GM19351 (cell line): ENCODE results near the gene PPP3CB.
A peak's percentile ranks its signal among the peaks of the same experiment; 100 is the strongest.

Source experiments
- ATAC-seq: cut with Tn5 transposase; IDR thresholded peaks from one replicate; pipeline ENCODE4 v1.9.1; 2021; ENCODE audit warnings: mild to moderate bottlenecking, moderate library complexity; ENCODE audit not compliant: unreplicated experiment

PPP3CB gene

GRCh38 chr10:73485320-73485719 lies 10.5 kb downstream of the PPP3CB start:
- ATAC-seq: no peak

DNA sequence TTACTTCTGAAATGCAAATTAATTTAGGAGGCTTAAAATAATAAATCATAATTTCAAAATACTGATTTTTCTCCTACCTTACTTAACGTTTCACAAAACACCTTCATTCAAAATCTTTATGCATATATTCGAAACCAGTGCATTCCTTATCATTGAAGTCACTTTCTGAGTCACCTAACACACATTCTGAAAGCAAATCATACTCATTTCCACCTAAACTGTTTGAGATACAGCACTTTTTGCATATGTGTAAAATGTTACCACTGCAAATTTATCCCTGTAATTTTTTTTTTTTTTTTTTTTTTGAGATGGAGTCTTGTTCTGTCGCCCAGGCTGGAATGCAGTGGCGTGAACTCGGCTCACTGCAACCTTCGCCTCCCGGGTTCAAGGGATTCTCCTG lies 15.7 kb downstream of the PPP3CB start:
- no peak for ATAC-seq

GRCh38 chr10:73478636-73479035 lies 17.2 kb downstream of the PPP3CB start:
- ATAC-seq: no peak

GRCh38 chr10:73471226-73471625 lies 24.6 kb downstream of the PPP3CB start:
- ATAC-seq: no peak

- ATAC-seq: no peak
Observed at GRCh38 chr10:73469579-73469978, 26.2 kb downstream of the PPP3CB start.

- ATAC-seq: peak; percentile 48
Observed at GRCh38 chr10:73467206-73467605, 28.6 kb downstream of the PPP3CB start.

DNA sequence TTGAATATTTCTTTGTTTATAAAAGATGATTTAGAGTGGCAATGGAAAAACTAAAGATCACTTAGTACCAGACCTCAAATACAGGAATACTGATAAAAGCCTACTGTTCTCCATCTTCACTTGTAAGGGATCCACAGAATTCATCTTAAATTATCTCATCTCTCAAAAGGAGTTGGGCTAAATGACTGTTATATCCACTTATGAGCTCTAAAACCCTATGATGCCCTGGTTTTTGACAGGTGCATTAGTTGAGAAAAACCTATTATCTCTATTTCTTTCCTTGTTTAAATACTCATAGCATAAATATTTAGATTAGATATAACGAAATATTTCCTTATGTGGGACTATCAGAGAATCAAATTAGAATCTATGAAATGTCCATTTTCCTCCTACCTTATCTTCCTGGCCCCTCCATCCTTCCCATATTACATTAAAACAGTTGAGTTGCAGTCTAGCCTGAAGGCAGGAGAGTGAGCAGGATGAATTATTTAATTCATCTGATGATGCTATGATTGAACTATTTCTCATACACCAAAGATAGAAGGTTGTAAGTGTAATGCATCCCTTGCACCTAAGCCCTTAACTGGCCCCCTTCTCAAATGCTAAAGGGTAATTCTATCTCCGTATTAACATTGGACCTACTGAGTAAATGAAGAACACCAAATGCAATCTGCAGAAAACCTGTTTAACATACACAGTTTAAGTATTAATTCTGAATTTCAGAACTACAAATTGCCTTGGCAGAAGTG lies 29.7 kb downstream of the PPP3CB start:
- no peak for ATAC-seq

DNA sequence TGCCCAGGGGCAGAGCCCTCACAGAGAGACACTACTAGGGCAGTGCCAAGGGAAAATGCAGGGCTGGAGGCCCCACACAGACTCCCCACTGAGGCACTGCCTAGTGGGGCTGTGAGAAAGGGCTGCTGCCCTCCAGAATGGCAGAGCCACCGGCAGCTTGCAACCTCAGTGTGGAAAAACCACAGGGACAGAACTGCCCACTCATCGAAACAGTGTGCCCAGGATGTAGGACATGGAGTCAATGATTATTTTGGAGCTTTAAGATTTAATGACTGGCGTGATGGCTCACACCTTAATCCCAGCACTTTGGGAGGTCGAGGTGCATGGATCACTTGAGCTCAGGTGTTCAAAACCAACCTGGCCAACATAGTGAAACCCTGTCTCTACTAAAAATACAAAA lies 34.9 kb downstream of the PPP3CB start:
- ATAC-seq: no peak

DNA sequence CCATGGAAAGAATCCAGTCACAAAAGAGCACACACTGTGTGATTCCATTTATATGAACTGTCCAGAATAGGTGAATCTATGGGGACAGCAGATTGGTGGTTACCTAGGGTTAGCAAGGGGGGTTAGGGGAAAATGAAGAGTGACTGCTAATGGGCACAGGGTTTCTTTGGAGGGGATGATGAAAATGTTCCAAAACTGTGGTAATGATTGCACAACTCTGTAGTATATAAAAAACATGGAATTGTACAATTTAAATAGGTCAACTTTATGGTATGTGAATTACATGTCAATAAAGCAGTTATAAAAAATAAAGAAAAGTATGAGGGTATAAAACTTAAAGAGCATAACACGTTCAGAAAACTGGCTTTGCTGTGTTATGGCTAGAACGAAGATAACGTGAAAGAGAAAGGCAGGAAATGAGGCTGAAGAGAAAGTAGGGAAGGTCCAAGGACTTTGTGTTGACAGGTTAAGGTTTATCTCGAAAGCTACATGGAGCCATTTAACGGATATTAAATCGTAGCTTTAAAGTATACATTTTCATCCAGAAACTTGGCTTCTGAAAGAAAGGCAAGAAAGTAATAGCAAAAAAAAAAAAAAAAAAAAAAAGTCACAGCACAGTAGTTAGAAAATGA lies 36.0 kb downstream of the PPP3CB start:
- ATAC-seq: no peak

GRCh38 chr10:73456187-73456890 lies 39.5 kb downstream of the PPP3CB start:
- no peak for ATAC-seq

- no peak for ATAC-seq
Observed at GRCh38 chr10:73449113-73449512, 46.7 kb downstream of the PPP3CB start.

- ATAC-seq: no peak
Observed at GRCh38 chr10:73448384-73448783, 47.4 kb downstream of the PPP3CB start.

DNA sequence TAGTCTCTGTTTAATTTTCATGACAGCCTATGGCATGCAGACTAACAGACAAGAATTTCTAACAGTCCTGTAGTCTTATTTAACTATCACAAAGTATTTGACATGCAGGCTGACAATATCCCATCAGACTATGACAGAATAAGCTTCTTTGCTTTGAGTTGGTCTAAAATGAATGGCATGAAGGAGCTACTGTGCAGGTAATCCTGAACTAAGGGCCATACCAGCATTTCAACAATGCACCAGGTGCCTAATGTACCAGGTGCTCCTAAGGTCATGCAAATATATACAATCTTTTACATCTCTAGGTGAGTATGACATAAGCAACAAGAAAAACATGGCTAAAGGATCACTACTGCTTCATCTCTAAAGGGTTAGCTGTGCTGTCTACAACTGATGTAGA lies 48.9 kb downstream of the PPP3CB start:
- no peak for ATAC-seq

GRCh38 chr10:73444457-73444856 lies 51.4 kb downstream of the PPP3CB start:
- no peak for ATAC-seq

DNA sequence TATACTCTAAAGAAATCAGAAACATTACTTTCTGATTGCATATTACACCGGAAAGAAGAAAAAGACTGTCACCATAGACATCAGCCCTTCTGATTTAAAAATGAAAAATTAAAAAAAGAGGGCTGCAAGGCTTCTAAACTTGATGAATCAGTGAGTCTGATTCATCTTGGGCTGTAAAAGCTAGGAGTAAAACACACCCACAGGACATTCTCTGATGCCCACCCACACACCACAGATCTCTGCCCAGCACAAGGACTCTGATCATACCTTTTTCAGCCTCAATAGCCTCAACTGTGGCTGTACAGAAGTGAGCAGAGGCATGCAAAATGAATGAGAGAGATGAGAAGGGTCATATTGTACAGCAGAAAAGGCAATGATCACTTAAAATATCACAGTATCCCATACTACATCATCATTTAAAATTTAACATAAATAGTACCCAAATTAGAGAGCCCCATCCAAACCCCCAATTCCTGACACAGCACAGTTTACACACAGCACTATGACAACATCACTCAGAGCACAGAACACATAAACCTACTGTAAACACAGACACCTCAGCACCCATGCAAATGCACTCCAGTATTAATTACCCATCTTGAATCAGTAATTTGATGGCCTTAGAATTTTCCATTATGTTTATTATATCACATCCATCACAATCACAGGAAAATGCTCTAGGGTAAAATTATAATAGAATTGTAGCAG lies 56.1 kb downstream of the PPP3CB start:
- no peak for ATAC-seq

GRCh38 chr10:73439055-73439454 lies 56.8 kb downstream of the PPP3CB start:
- ATAC-seq: no peak

DNA sequence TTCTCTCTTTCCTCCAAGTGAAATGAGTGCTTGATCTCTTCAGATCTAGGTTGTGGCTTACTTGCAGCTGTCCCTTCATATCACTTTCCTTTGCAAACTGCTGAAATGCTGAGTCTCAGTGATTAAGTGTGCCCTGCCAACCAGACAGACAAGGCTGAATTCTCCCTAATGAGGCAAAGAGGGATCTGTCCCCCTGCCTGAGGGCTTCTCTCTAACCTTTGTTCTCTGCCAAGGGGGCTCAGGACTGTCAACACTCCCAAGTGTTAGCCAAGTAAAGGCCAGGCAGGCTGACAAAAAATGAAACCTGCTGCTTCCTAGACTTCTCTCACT lies 62.3 kb downstream of the PPP3CB start, which contains the start of gene MSS51:
Gene MSS51 (minus strand): TSS at position 24 of the 330 bp plus-strand sequence. CDS start 5,277 bp downstream, outside the sequence.
- ATAC-seq: no peak

- ATAC-seq: no peak
Observed at GRCh38 chr10:73432646-73433537, 62.9 kb downstream of the PPP3CB start.

GRCh38 chr10:73426318-73426717 lies 69.5 kb downstream of the PPP3CB start:
- no peak for ATAC-seq

- ATAC-seq: no peak
Observed at GRCh38 chr10:73424478-73424877, 71.3 kb downstream of the PPP3CB start.
